ENCODE results near the gene EIF2AK3. TPM values are rescaled to one million over a fixed set of nuclear protein-coding genes. Genes with fewer than 3 reads are reported as not detected.
"Not testable (repeated sequence)": the region's sequence is repeated elsewhere in the genome, so short reads cannot be mapped to it uniquely, and the experiment has no call there.

Gene EIF2AK3
- total RNA-seq, 1 donor from 2014 or later = 16.0 TPM

DNA sequence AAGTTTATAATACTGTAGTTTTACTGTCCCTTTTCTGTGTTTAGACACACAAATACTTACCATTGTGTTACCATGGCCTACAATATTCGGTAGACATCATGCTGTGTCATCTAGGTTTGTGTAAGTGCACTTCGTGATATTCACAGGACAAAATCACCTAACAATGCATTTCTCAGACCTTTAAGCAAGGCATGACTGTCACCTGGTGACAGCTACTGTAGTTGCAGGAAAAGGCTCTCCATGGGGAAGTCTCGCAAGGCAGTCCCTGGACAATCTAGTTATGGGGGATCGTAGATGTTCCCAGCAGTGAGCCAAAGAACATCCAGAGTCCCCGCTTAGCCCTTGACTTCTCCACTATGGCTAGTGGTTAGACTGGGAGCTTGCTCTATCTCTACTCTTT lies 73.1 kb downstream of the EIF2AK3 start:
- H3K27ac ChIP-seq = no peak overlapping the region
- ATAC-seq (peak in 1 of 2 donors; percentile 28), DNase-seq (no peak)
- intact Hi-C loops (cut with DNase I) = no loop called here
- H3K4me3 ChIP-seq = no peak overlapping the region
- H3K9me3 ChIP-seq = no peaks in the 10 kb centered on the region
- peaks cover 38% of the 10 kb centered on the region for H3K36me3 ChIP-seq
- TF ChIP-seq, protein P1, sequence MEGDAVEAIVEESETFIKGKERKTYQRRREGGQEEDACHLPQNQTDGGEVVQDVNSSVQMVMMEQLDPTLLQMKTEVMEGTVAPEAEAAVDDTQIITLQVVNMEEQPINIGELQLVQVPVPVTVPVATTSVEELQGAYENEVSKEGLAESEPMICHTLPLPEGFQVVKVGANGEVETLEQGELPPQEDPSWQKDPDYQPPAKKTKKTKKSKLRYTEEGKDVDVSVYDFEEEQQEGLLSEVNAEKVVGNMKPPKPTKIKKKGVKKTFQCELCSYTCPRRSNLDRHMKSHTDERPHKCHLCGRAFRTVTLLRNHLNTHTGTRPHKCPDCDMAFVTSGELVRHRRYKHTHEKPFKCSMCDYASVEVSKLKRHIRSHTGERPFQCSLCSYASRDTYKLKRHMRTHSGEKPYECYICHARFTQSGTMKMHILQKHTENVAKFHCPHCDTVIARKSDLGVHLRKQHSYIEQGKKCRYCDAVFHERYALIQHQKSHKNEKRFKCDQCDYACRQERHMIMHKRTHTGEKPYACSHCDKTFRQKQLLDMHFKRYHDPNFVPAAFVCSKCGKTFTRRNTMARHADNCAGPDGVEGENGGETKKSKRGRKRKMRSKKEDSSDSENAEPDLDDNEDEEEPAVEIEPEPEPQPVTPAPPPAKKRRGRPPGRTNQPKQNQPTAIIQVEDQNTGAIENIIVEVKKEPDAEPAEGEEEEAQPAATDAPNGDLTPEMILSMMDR (IDR thresholded peaks at IDR 0.05) = no peak
- H3K27me3 ChIP-seq (ENCODE audit: low read depth) = peaks cover 8% of the 10 kb centered on the region
- no peaks in the 10 kb centered on the region for H3K4me1 ChIP-seq

DNA sequence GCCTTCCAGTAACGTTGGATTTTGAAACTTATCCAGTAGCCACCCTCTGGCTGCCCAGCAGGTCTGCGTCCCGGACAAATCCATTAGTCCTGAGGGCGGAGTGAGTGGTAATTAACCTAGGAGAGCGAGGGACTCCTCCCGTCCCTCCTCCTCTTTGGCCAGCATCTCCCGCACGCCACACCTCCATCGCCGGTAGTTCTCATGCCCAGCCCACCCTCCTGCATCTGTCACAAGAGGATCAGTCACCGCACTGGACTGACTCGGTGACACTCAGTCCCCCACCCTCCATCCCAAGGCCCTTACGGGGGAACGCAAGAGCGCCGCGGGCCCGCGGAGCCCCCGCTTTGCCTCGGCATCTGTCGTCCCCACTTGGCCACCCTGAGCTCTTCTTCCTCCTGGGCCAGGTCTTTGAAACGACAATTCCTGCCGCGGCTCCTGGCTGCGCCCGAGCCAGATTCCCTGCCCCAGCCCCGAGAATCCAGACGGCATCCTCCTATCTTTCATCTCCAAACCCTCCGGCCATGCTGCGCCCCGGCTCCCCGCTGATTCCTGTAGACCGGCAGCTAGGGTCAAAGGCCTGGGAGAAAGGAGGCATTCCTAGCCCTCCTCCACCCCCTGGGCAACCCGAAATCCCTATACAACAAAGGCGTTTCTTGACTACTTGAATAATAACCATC lies 77.5 kb downstream of the EIF2AK3 start:
- TF ChIP-seq, protein P1 (IDR thresholded peaks at IDR 0.05) = no peak
- intact Hi-C loops (cut with DNase I) = no loop called here
- Histone ChIP-seq H3K27me3 (ENCODE audit: low read depth) (peaks cover 8% of the 10 kb centered on the region), H3K4me1 (no peaks in the 10 kb centered on the region), H3K4me3 (no peak overlapping the region), H3K9me3 (no peaks in the 10 kb centered on the region), H3K27ac (no peak overlapping the region), H3K36me3 (no peaks in the 10 kb centered on the region)
- DNase-seq (no peak), ATAC-seq (no peak)

DNA sequence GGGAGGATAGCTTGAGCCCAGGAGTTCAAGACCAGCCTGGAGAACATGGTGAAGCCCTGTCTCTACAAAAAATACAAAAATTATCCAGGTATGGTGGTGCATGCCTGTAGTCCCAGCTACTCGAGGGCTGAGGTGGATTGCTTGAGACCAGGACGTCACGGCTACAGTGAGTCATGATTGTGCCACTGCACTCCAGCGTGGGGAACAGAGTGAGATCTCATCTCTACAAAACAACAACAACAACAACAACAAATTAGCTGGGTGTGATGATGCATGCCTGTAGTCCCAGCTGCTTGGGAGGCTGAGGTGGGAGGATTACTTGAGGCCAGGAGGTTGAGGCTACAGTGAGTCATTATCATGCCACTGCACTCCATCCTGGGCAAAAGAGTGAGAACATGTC lies 81.0 kb downstream of the EIF2AK3 start:
- intact Hi-C loops (cut with DNase I); DNase-seq; H3K4me3 ChIP-seq; H3K9me3 ChIP-seq; H3K27me3 ChIP-seq (ENCODE audit: low read depth); ATAC-seq; H3K36me3 ChIP-seq; H3K27ac ChIP-seq; H3K4me1 ChIP-seq: not testable (repeated sequence)

DNA sequence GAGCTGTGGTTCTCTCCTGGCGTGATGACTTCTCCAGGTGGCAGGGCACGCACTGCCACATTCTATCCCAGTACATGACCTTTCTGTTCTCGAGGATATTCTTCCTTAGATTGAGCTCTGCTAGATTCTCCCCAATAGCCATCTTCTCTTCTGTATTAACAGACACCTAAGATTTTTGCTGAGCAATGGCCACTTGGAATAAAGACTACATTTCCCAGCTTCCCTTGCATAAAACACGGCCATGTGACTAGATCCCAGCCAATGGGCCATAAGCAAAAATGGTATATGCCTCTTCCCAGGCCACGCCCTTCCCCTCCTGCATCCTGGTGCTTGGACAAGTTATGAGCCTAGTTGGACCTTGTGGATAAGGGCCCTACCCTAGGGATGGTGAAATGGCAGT lies 82.1 kb downstream of the EIF2AK3 start:
- ATAC-seq (no peak), DNase-seq (no peak)
- Histone ChIP-seq H3K27ac (no peak overlapping the region), H3K36me3 (no peaks in the 10 kb centered on the region), H3K4me3 (no peak overlapping the region), H3K4me1 (no peaks in the 10 kb centered on the region), H3K27me3 (ENCODE audit: low read depth) (peaks cover 6% of the 10 kb centered on the region), H3K9me3 (no peaks in the 10 kb centered on the region)
- TF ChIP-seq, protein P1 (IDR thresholded peaks at IDR 0.05) = no peak
- intact Hi-C loops (cut with DNase I) = no loop called here

DNA sequence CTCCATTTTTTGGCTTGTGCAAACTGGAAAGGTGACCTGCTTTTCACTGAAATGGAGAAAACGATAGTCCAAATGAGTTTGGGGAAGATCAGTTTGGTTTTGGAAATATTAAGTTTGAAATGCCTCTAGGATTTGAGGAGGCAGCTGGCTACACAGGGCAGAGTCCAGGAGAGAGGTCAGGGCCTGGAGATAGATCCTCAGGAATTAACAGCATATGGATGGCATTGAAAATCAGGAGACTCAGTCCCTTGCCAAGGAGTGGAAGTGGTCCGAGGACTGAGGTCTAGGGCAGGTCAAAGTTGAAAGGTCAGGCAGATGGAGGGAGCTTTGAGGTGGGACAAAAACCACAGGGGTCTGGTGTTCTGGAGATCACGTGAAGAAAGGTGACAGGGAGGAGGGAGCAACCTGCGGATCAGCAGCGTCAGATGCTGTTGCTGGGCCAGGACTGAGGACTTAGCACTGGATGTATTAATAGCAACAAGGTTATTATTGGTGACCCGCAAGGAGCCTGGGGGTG lies 83.7 kb downstream of the EIF2AK3 start:
- H3K36me3 ChIP-seq = no peaks in the 10 kb centered on the region
- TF ChIP-seq, protein P1 (IDR thresholded peaks at IDR 0.05) = no peak
- intact Hi-C loops (cut with DNase I) = no loop called here
- no peaks in the 10 kb centered on the region for H3K9me3 ChIP-seq
- H3K4me3 ChIP-seq = no peak overlapping the region
- no peaks in the 10 kb centered on the region for H3K4me1 ChIP-seq
- ATAC-seq = no peak
- H3K27me3 ChIP-seq (ENCODE audit: low read depth) = no peaks in the 10 kb centered on the region
- H3K27ac ChIP-seq = no peak overlapping the region
- DNase-seq = no peak

DNA sequence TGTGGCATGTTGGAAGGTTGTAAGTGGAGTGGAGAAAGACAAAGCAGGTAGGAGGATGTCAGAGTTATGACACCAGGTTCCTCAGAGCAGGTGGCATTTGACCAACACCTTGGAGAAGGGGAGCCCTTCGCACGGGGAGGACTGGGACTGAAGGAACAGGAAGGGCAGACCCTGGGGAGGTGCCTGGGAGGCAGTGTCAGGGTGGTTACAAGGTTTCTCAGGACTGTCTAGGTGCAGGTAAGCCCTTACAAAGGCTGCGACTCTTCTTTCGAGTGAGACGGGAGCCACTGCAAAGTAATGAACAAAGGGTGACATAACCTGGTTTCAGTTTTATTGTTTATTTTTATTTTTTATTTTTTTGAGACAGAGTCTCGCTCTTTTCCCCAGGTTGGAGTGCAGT lies 84.6 kb downstream of the EIF2AK3 start:
- H3K9me3 ChIP-seq = no peaks in the 10 kb centered on the region
- intact Hi-C loops (cut with DNase I) = no loop called here
- no peak for DNase-seq
- TF ChIP-seq, protein P1 (IDR thresholded peaks at IDR 0.05) = no peak
- no peak overlapping the region for H3K4me3 ChIP-seq
- H3K27ac ChIP-seq = no peak overlapping the region
- ATAC-seq = no peak
- no peaks in the 10 kb centered on the region for H3K4me1 ChIP-seq
- H3K36me3 ChIP-seq = no peaks in the 10 kb centered on the region
- H3K27me3 ChIP-seq (ENCODE audit: low read depth) = no peaks in the 10 kb centered on the region
